ENCODE data around the gene HOXB8. TPM values are rescaled to one million over a fixed set of nuclear protein-coding genes. Genes with fewer than 3 reads are reported as not detected.
A peak's percentile ranks its signal among the peaks of the same experiment; 100 is the strongest.

Gene HOXB8
- total RNA-seq, 5 donors from 2014 or later (not counting 1 experiment from before 2014, with no cell fraction given), result not detected

DNA sequence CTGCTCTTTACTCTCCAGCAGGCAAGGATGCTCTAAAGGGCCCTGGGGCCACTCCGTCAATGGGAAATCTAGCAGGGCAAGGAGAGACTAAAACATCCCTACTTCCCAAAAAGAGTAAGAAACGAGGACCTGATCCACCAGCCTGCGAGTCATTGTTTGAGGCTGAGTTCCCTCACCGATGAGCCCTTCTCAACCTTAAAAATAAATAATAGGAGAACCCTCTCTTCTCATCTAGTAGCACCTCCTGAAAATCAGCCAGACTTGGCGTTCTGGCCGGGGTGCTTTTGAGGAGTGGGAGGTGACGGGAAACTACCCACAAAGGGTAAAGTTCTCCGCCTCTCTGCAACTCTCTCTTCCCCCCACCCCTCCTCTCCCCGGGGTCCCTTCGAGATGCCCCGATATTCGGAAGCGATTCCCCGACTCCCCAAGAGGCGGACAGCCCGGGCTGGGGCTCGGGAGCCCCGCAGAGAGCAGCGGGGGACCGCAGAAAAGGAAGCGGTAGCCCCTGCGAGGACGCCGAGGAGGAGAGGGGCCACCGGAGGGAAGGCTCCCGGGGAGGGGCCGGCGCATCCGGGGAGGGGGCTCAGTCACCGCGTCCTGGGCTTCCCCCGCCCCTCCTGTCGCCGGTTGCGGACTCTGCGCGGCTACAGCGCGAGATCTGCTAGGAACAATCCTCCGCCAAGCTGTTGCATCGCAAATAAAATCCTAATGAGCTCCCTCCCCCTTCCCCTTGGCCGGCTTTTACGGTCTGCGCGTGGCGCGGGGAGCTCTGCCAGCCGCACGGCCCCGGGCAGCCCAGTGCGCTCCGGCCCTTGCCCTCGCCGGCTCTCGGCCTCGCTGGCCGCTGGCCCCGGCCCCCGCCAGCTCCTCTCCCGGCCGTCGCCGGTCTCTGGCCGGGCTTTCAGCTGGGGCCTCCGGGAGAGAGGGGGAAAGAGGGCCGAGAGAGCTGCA, 9.7 kb upstream of the HOXB8 start:
- Mint-ChIP-seq H3K4me3 (peak overlapping the region; percentile 75 to 78 (median 77)), H3K27ac (no peak overlapping the region), H3K4me1 (peaks cover 10 to 20% (median 18%) of the 10 kb centered on the region in 3 donors), H3K9me3 (no peaks in the 10 kb centered on the region), H3K36me3 (no peaks in the 10 kb centered on the region), H3K27me3 (peaks cover 68 to 90% of the 10 kb centered on the region in 2 donors)
- 4% methylated on average over 54 of the region's 66 CpGs for WGBS (ENCODE audit: insufficient coverage)
- H3K27ac ChIP-seq (ENCODE audit: low read length), result no peak overlapping the region
- H3K9me3 ChIP-seq, result no peaks in the 10 kb centered on the region
- peak overlapping the region; percentile 26 to 71 for H3K4me3 ChIP-seq (ENCODE audit: control insufficient read depth in 1 of 2, extremely low read depth in 1 of 2, low read length in 1 of 2)
- peak; percentile 11 to 47 (median 22) for ATAC-seq (replicated peaks in 1 of 4)
- H3K36me3 ChIP-seq (ENCODE audit: control insufficient read depth in 2 of 2, extremely low read depth in 1 of 2, insufficient read depth in 1 of 2, low read length in 1 of 2), result no peaks in the 10 kb centered on the region
- ChIA-PET POLR2A (interaction anchor here in 1 of 2 donors (0.5 to 0.6 kb wide), 2 partner anchors 423 to 976 kb away, joined by 3 read pairs; no protein-coding TSS in a partner anchor), CTCF (interaction anchor here in 1 of 2 donors (0.6 to 1.9 kb wide), 6 partner anchors 11 to 550 kb away, joined by 3 to 8 read pairs (median 4); no protein-coding TSS in a partner anchor)
- H3K27me3 ChIP-seq (replicated peaks in 1 of 2; ENCODE audit: control insufficient read depth in 2 of 2, extremely low read depth in 1 of 2, insufficient read depth in 2 of 2, low read length in 1 of 2), result peaks cover 26 to 93% of the 10 kb centered on the region in 2 experiments
- peak in 2 of 35 experiments; percentile 24 to 55 for DNase-seq
- H3K4me1 ChIP-seq (ENCODE audit: control insufficient read depth in 1 of 2, extremely low read depth in 1 of 2, insufficient read depth in 2 of 2, low read length in 2 of 2), result peaks cover 8 to 29% of the 10 kb centered on the region in 2 experiments

DNA sequence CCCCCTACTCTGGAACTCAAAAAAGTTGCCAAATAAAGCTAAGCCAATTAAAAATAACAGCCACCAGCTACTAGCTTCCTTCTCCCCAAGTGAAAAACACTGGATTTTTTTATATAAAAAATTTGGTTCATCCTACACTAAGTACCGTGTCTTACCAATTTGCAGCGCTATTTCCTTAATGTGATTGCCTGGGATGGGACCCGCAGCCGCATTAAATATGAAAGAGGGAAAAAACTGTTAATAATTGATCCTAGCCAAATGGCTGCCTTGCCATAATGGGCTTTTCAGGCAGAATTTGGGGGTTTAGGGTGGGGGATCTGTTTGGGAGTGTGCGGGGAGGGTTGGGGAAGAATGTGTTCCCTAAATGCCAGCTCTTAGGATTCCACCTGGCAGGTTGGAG, 9.0 kb upstream of the HOXB8 start:
- peak overlapping the region in 1 of 3 donors; percentile 77 for H3K4me3 Mint-ChIP-seq
- peaks cover 25 to 95% of the 10 kb centered on the region in 2 experiments for H3K27me3 ChIP-seq (replicated peaks in 1 of 2; ENCODE audit: control insufficient read depth in 2 of 2, extremely low read depth in 1 of 2, insufficient read depth in 2 of 2, low read length in 1 of 2)
- no peaks in the 10 kb centered on the region for H3K36me3 ChIP-seq (ENCODE audit: control insufficient read depth in 2 of 2, extremely low read depth in 1 of 2, insufficient read depth in 1 of 2, low read length in 1 of 2)
- peaks cover 8 to 34% of the 10 kb centered on the region in 2 experiments for H3K4me1 ChIP-seq (ENCODE audit: control insufficient read depth in 1 of 2, extremely low read depth in 1 of 2, insufficient read depth in 2 of 2, low read length in 2 of 2)
- H3K36me3 Mint-ChIP-seq, result no peaks in the 10 kb centered on the region
- H3K9me3 Mint-ChIP-seq, result no peaks in the 10 kb centered on the region
- ATAC-seq (replicated peaks in 1 of 4), result no peak
- no peaks in the 10 kb centered on the region for H3K9me3 ChIP-seq
- DNase-seq, result no peak
- H3K4me3 ChIP-seq (ENCODE audit: control insufficient read depth in 1 of 2, extremely low read depth in 1 of 2, low read length in 1 of 2), result no peak overlapping the region
- 87% methylated on average over 3 of the region's 5 CpGs for WGBS (ENCODE audit: insufficient coverage)
- H3K4me1 Mint-ChIP-seq, result peaks cover 12 to 24% (median 18%) of the 10 kb centered on the region in 3 donors
- H3K27ac ChIP-seq (ENCODE audit: low read length), result no peak overlapping the region
- POLR2A ChIA-PET, result interaction anchor here in 1 of 2 donors (0.6 kb wide), 1 partner anchor 913 kb away, joined by 3 read pairs; no protein-coding TSS in a partner anchor
- peaks cover 68 to 89% of the 10 kb centered on the region in 2 donors for H3K27me3 Mint-ChIP-seq
- no peak overlapping the region for H3K27ac Mint-ChIP-seq
- CTCF ChIA-PET, result interaction anchor here in 1 of 2 donors (0.5 to 1.0 kb wide), 4 partner anchors 8 to 492 kb away, joined by 3 to 6 read pairs (median 4); no protein-coding TSS in a partner anchor

DNA sequence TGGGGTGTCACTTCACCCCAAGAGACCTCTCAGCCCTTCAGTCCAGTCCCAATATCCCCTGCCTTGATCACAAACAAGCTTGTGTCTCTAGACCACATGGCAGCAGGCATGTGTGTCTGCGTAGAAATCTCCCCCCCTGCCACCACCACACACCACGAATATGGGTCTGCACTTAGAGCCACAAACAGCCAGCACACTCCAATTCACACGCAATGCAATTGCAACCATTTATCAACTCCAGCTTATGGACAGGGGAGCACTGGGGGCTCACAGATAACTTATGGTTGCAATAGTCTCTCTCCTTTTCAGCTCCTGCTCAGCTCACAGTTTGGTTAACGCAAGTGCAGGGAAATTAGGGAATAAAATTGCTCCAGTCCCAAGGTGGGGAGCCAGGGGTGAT, 8.5 kb upstream of the HOXB8 start:
- DNase-seq (no peak), ATAC-seq (replicated peaks in 1 of 4) (no peak)
- Histone ChIP-seq H3K27ac (ENCODE audit: low read length) (no peak overlapping the region), H3K9me3 (no peaks in the 10 kb centered on the region), H3K27me3 (replicated peaks in 1 of 2; ENCODE audit: control insufficient read depth in 2 of 2, extremely low read depth in 1 of 2, insufficient read depth in 2 of 2, low read length in 1 of 2) (peaks cover 20 to 95% of the 10 kb centered on the region in 2 experiments), H3K36me3 (ENCODE audit: control insufficient read depth in 2 of 2, extremely low read depth in 1 of 2, insufficient read depth in 1 of 2, low read length in 1 of 2) (no peaks in the 10 kb centered on the region), H3K4me3 (ENCODE audit: control insufficient read depth in 1 of 2, extremely low read depth in 1 of 2, low read length in 1 of 2) (no peak overlapping the region), H3K4me1 (ENCODE audit: control insufficient read depth in 1 of 2, extremely low read depth in 1 of 2, insufficient read depth in 2 of 2, low read length in 2 of 2) (peaks cover 8 to 39% of the 10 kb centered on the region in 2 experiments)
- H3K4me1 Mint-ChIP-seq, result peaks cover 15 to 28% (median 21%) of the 10 kb centered on the region in 3 donors
- H3K27me3 Mint-ChIP-seq, result peaks cover 68 to 89% of the 10 kb centered on the region in 2 donors
- no peak overlapping the region for H3K27ac Mint-ChIP-seq
- POLR2A ChIA-PET, result interaction anchor here in 1 of 2 donors (0.6 kb wide), 1 partner anchor 912 kb away, joined by 3 read pairs; no protein-coding TSS in a partner anchor
- no peaks in the 10 kb centered on the region for H3K36me3 Mint-ChIP-seq
- H3K4me3 Mint-ChIP-seq, result no peak overlapping the region
- 62% methylated on average over 2 of the region's 4 CpGs for WGBS (ENCODE audit: insufficient coverage)
- no peaks in the 10 kb centered on the region for H3K9me3 Mint-ChIP-seq
- CTCF ChIA-PET, result interaction anchor here in 1 of 2 donors (0.5 to 1.0 kb wide), 4 partner anchors 9 to 492 kb away, joined by 3 to 6 read pairs (median 4); no protein-coding TSS in a partner anchor

DNA sequence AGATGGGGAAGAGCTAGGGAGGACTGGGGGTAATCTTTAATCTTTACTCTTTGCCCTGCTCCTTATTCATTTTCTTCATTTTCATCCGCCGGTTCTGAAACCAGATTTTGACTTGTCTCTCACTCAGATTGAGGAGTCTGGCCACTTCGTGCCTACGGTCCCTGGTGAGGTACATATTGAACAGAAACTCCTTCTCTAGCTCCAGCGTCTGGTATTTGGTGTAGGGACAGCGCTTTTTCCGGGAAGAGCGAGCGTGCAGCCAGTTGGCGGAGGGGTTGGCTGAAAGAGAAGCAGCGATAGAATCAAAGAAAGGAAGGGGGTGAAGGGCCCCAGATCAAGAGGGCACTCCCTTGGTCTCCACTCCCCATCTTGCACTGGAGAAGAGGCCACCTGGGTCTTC, 7.8 kb upstream of the HOXB8 start:
- peaks cover 21 to 33% (median 27%) of the 10 kb centered on the region in 3 donors for H3K4me1 Mint-ChIP-seq
- no peak overlapping the region for H3K4me3 Mint-ChIP-seq
- H3K27me3 Mint-ChIP-seq, result peaks cover 67 to 88% of the 10 kb centered on the region in 2 donors
- DNase-seq (no peak), ATAC-seq (replicated peaks in 1 of 4) (no peak)
- H3K9me3 ChIP-seq, result no peaks in the 10 kb centered on the region
- ChIA-PET CTCF (interaction anchor here in 1 of 2 donors (0.6 kb wide), 1 partner anchor 10 kb away, joined by 3 read pairs; no protein-coding TSS in a partner anchor), POLR2A (interaction anchor here in 1 of 2 donors (0.5 to 0.7 kb wide), 3 partner anchors 22 to 904 kb away, joined by 3 to 4 read pairs (median 4); no protein-coding TSS in a partner anchor)
- 78% methylated on average over 3 of the region's 11 CpGs for WGBS (ENCODE audit: insufficient coverage)
- H3K27me3 ChIP-seq (replicated peaks in 1 of 2; ENCODE audit: control insufficient read depth in 2 of 2, extremely low read depth in 1 of 2, insufficient read depth in 2 of 2, low read length in 1 of 2), result peaks cover 19 to 95% of the 10 kb centered on the region in 2 experiments
- no peak overlapping the region for H3K27ac ChIP-seq (ENCODE audit: low read length)
- H3K4me1 ChIP-seq (ENCODE audit: control insufficient read depth in 1 of 2, extremely low read depth in 1 of 2, insufficient read depth in 2 of 2, low read length in 2 of 2), result peaks cover 8 to 47% of the 10 kb centered on the region in 2 experiments
- no peaks in the 10 kb centered on the region for H3K36me3 Mint-ChIP-seq
- no peaks in the 10 kb centered on the region for H3K9me3 Mint-ChIP-seq
- no peak overlapping the region for H3K4me3 ChIP-seq (ENCODE audit: control insufficient read depth in 1 of 2, extremely low read depth in 1 of 2, low read length in 1 of 2)
- no peak overlapping the region for H3K27ac Mint-ChIP-seq
- no peaks in the 10 kb centered on the region for H3K36me3 ChIP-seq (ENCODE audit: control insufficient read depth in 2 of 2, extremely low read depth in 1 of 2, insufficient read depth in 1 of 2, low read length in 1 of 2)

DNA sequence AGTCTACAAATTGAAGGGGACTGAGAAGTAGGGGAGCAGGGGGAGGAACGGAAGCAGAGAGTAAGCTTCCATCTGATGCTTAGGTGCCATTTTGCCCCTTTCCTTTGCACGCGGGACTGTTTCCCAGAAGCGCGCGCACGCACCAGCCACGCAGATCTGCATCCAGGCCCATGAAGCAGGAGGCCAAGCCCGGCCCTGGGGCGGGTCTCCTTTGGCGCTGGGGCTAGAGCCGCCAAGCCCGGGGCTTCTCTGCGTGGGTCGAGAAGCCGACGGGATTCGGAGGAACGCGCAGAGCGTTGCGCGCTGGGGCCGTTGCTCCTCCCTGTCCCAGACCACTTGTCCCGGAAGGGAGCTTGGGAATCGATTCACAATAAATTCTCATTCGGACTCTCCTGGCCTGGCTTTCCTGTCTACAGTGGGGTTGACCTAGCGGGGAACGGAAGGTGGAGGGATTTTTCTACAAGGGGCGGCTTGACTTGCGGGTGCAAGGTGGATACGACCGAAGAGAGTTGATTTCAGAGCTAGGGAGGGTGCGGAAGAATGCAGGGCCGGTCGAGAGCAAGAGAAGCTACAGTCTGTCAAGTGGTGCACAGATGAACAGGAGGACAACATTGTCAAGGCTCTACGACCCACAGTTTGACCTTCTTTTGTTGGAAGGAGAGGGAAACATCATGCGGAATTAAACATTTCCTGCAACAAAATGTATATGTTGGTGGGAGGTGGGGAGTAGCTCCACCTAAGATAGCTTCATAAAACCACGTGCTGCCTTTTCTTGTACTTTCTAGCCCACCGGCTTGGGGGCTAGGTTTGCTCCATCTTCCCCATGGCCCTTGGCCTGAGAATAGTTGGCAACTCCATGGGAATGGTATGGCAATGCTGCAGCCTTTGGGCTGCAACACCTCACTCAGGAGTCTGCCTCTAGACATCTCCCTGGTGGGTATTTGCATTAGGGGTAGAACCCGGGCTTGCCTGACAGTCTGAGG, 6.6 kb upstream of the HOXB8 start:
- POLR2A ChIA-PET, result no interaction called here
- Histone ChIP-seq H3K27ac (ENCODE audit: low read length) (no peak overlapping the region), H3K27me3 (replicated peaks in 1 of 2; ENCODE audit: control insufficient read depth in 2 of 2, extremely low read depth in 1 of 2, insufficient read depth in 2 of 2, low read length in 1 of 2) (peaks cover 13 to 95% of the 10 kb centered on the region in 2 experiments), H3K4me3 (ENCODE audit: control insufficient read depth in 1 of 2, extremely low read depth in 1 of 2, low read length in 1 of 2) (no peak overlapping the region), H3K36me3 (ENCODE audit: control insufficient read depth in 2 of 2, extremely low read depth in 1 of 2, insufficient read depth in 1 of 2, low read length in 1 of 2) (no peaks in the 10 kb centered on the region), H3K4me1 (ENCODE audit: control insufficient read depth in 1 of 2, extremely low read depth in 1 of 2, insufficient read depth in 2 of 2, low read length in 2 of 2) (peaks cover 6 to 44% of the 10 kb centered on the region in 2 experiments), H3K9me3 (no peaks in the 10 kb centered on the region)
- H3K9me3 Mint-ChIP-seq, result no peaks in the 10 kb centered on the region
- no peaks in the 10 kb centered on the region for H3K36me3 Mint-ChIP-seq
- H3K27me3 Mint-ChIP-seq, result peaks cover 73 to 88% of the 10 kb centered on the region in 2 donors
- H3K27ac Mint-ChIP-seq, result peak overlapping the region in 1 of 2 donors; percentile 1
- CTCF ChIA-PET, result interaction anchor here (0.6 to 1.1 kb wide), 3 partner anchors 211 to 726 kb away, joined by 3 to 4 read pairs (median 3); partner anchors contain the start of gene SP2 (in 1 of the 2)
- DNase-seq, result no peak
- WGBS (ENCODE audit: insufficient coverage), result 82% methylated on average over 35 of the region's 41 CpGs
- no peak overlapping the region for H3K4me3 Mint-ChIP-seq
- ATAC-seq (replicated peaks in 1 of 4), result no peak
- H3K4me1 Mint-ChIP-seq, result peaks cover 24 to 36% (median 32%) of the 10 kb centered on the region in 3 donors

All from T-cell (primary cell).